Heart right ventricle (tissue), 16 donors: ENCODE data around the gene THSD4. TPM values are rescaled to one million over a fixed set of nuclear protein-coding genes. Genes with fewer than 3 reads are reported as not detected.

ENCODE experiments used
- ATAC-seq, 8 donors: fragments of 200-7000 bp; cut with Tn5 transposase; one replicate each; pipeline ENCODE4 v1.9.1; 2020; ENCODE audit warnings: mild to moderate bottlenecking in 8 of 8, moderate library complexity in 8 of 8, moderate number of reproducible peaks in 1 of 8
- DNase-seq, 2 donors: peaks; one replicate each; pipeline ENCODE4 v3.0.0-alpha.2; 2020
- H3K27ac ChIP-seq, 10 donors: fragments of 200-600 bp; sonication (generic) in 2 of 10; one replicate each; pipeline versions ENCODE4 v1.5.0 to v1.8.0; 2020 to 2022; ENCODE audit warnings: mild to moderate bottlenecking in 3 of 10
- H3K27me3 ChIP-seq, 7 donors: fragments of 200-600 bp; one replicate each; pipeline ENCODE4 v1.8.0; 2021 to 2022; ENCODE audit warnings: mild to moderate bottlenecking in 2 of 7
- H3K36me3 ChIP-seq, 9 donors: fragments of 200-600 bp; sonication (generic) in 1 of 9; one replicate each; pipeline versions ENCODE4 v1.5.0 to v1.8.0; 2020 to 2022; ENCODE audit warnings: mild to moderate bottlenecking in 2 of 9
- H3K4me1 ChIP-seq, 9 donors: fragments of 200-600 bp; sonication (generic) in 1 of 9; one replicate each; pipeline versions ENCODE4 v1.5.0 to v1.8.0; 2020 to 2022; ENCODE audit warnings: mild to moderate bottlenecking in 4 of 9
- H3K4me3 ChIP-seq, 10 donors: fragments of 200-600 bp; sonication (generic) in 2 of 10; one replicate each; pipeline versions ENCODE4 v1.5.0 to v1.8.0; 2020 to 2022; ENCODE audit warnings: mild to moderate bottlenecking in 7 of 10, moderate library complexity in 2 of 10
- H3K9me3 ChIP-seq, 11 donors: fragments of 200-600 bp in 10 of 11; sonication (generic) in 2 of 11; one replicate each; pipeline versions ENCODE4 v1.5.0 to v1.8.0; 2013 to 2022; ENCODE audit warnings: mild to moderate bottlenecking in 2 of 11, control low read depth in 1 of 11, moderate library complexity in 1 of 11
- CTCF ChIP-seq, 9 donors: fragments of 200-600 bp; sonication (generic) in 2 of 9; IDR thresholded peaks; one replicate each; pipeline versions ENCODE4 v1.5.0 to v1.8.0; 2021 to 2022; ENCODE audit warnings: antibody characterized with exemption in 9 of 9, mild to moderate bottlenecking in 5 of 9, moderate library complexity in 1 of 9
- WGBS, 2 donors: extraction: QIAGEN DNeasy Blood & Tissue Kit; methylation state at CpG; one replicate each; pipeline ENCODE4 v1.1.7; 2013; ENCODE audit warnings: inconsistent platforms in 1 of 2; 5-methylcytosine and 5-hydroxymethylcytosine counted together
- intact Hi-C, 10 donors: fragments of 100-400 bp; cut with DNase I; formaldehyde crosslinking; loops; one replicate each; pipeline versions ENCODE4 v1.11.1 to v1.14.2; 2022
- polyA plus RNA-seq, 2 donors: library from polyadenylated mRNA; stranded (reverse); fragments of 200-250 nt; gene quantifications; one replicate each; pipeline ENCODE4 v1.2.3, GENCODE V29; 2013
- total RNA-seq, 10 donors: library from RNA; stranded (reverse); fragmentation: NEBNext Ultra II Directional in 3 of 10; extraction: Animal tissue kit (Norgen Biotek cat#: 25700) in 3 of 10; gene quantifications; one replicate each; pipeline versions ENCODE4 v1.2.1 to v1.2.4, GENCODE V29; 2021 to 2023
- donor health status: Arrhythmogenic right ventricular cardiomyopathy.
- donor health status: ischemic (EF 13 %, LVEDD 7.1; RV severe dilation, severe dysfunction).
- donor health status: healthy with polysubstance abuse.
- donor health status: DM: no; HTN: yes; CAD: no.
- donor health status: DM: no; HTN: no; CAD: no.
- donor health status: ischemic (EF 25% LVEDD 6.9; RV normal size, moderate dysfunction).
- donor health status: ischemic (EF 25% LVEDD 5.7; RV mildly dilated, moderate dysfunction).
- donor health status: healthy.
- donor health status: DM: yes; HTN: yes; CAD: no.
- donor health status: Ischemic cardiomyopathy.
- donor health status: ischemic (EF 35%, LVEDD 5.7; RV mildly dilated, moderate dysfunction).
- donor health status: nonischemic (EF 11% LVEDD 7.7; RV severe dilation, severe dysfunction).
- donor health status: DM: yes; HTN: yes; CAD: no.
- donor health status: PGD.
- donor health status: ischemic (EF 29% LVEDD 5.4; RV normal size, mild dysfunction).
- donor health status: nonischemic (EF 23%, LVEDD 6.1; RV moderate dilation, normal function).

THSD4 gene
- total and polyA plus RNA-seq, 12 donors: 20.8 to 212 (median 139) TPM

GRCh38 chr15:71449956-71450355 is 334.7 kb downstream of the THSD4 start:
- TF ChIP-seq CTCF (IDR thresholded peaks at IDR 0.05): no peak
- no peaks in the 10 kb centered on the region for H3K36me3 ChIP-seq
- H3K27me3 ChIP-seq: no peaks in the 10 kb centered on the region
- no peak overlapping the region for H3K4me3 ChIP-seq
- intact Hi-C loops: loop anchor here (2.0 to 10.0 kb wide), 20 partner anchors 52 to 705 kb away; partner anchors contain the start of genes LRRC49 (in 3 of the 10) and THAP10 (in 3 of the 10)
- H3K9me3 ChIP-seq: no peaks in the 10 kb centered on the region
- ATAC-seq (no peak), DNase-seq (no peak)
- peak overlapping the region in 8 of 10 donors; percentile 13 to 66 (median 50) for H3K27ac ChIP-seq
- H3K4me1 ChIP-seq: peaks cover 0 to 59% (median 24%) of the 10 kb centered on the region in 9 donors
- WGBS, 2 donors: 62 to 66% methylated on average over 5 of the region's 5 CpGs

DNA sequence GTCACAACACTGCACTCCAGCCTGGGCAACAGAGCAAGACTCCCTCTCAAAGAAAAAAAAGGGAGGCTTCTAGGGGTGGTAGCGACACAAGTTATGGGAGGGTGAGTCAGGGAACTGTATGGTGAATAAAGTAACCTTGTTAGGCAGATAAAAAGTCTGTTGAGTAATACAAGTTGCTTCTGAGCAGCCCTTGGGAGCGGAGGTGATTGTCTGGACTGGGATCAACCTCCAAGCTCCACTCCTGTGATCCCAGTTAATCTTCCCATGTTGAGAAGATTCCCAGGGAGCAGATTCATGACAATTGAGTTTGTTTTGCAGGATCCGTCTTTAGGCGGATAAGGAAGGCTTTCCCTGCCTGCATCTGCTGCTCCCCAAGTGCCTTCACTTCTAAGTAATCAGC is 335.9 kb downstream of the THSD4 start:
- H3K4me1 ChIP-seq: peaks cover 0 to 62% (median 27%) of the 10 kb centered on the region in 9 donors
- no peak overlapping the region for H3K4me3 ChIP-seq
- H3K27ac ChIP-seq: peak overlapping the region in 4 of 10 donors; percentile 5 to 52 (median 28)
- DNase-seq: no peak
- no peaks in the 10 kb centered on the region for H3K9me3 ChIP-seq
- H3K27me3 ChIP-seq: no peaks in the 10 kb centered on the region
- ATAC-seq: no peak
- WGBS, 2 donors: 86 to 88% methylated on average over 4 of the region's 4 CpGs
- intact Hi-C loops: loop anchor here in 6 of 10 donors (2.0 to 10.0 kb wide), 6 partner anchors 51 to 281 kb away; no protein-coding TSS in a partner anchor
- TF ChIP-seq CTCF (IDR thresholded peaks at IDR 0.05): no peak
- no peaks in the 10 kb centered on the region for H3K36me3 ChIP-seq

DNA sequence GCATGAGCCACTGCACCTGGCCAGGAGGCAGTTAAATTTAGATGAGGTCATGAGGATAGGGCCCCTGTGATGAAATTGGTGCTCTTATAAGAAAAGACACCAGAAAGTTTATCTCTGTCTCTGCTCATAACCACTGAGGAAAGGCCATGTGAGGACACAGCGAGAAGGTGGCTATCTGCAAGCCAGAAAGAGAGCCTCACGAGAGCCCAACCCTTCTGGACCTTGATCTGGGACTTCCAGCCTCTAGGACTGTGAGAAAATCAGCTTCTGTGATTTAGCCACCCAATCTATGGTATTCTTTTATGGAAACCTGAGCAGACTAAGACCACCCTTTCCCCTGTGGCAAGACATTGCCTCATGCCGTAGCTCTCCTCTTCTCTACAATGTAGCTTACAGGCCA is 337.6 kb downstream of the THSD4 start:
- intact Hi-C loops: loop anchor here in 5 of 10 donors (5.0 to 10.0 kb wide), 5 partner anchors 49 to 279 kb away; no protein-coding TSS in a partner anchor
- 64 to 81% methylated on average over 3 of the region's 3 CpGs for WGBS, 2 donors
- DNase-seq (no peak), ATAC-seq (no peak)
- no peaks in the 10 kb centered on the region for H3K27me3 ChIP-seq
- H3K36me3 ChIP-seq: no peaks in the 10 kb centered on the region
- H3K4me1 ChIP-seq: peaks cover 0 to 62% (median 24%) of the 10 kb centered on the region in 9 donors
- H3K9me3 ChIP-seq: no peaks in the 10 kb centered on the region
- no peak overlapping the region for H3K4me3 ChIP-seq
- peak overlapping the region in 2 of 10 donors; percentile 16 to 23 for H3K27ac ChIP-seq
- no peak for TF ChIP-seq CTCF (IDR thresholded peaks at IDR 0.05)

- DNase-seq (no peak), ATAC-seq (no peak)
- H3K4me3 ChIP-seq: no peak overlapping the region
- no peaks in the 10 kb centered on the region for H3K9me3 ChIP-seq
- no peak for TF ChIP-seq CTCF (IDR thresholded peaks at IDR 0.05)
- 62 to 69% methylated on average over 6 of the region's 6 CpGs for WGBS, 2 donors
- H3K27me3 ChIP-seq: no peaks in the 10 kb centered on the region
- H3K27ac ChIP-seq: peak overlapping the region in 1 of 10 donors; percentile 13
- intact Hi-C loops: loop anchor here in 5 of 10 donors (5.0 to 10.0 kb wide), 5 partner anchors 48 to 278 kb away; no protein-coding TSS in a partner anchor
- no peaks in the 10 kb centered on the region for H3K36me3 ChIP-seq
- H3K4me1 ChIP-seq: peaks cover 5 to 66% (median 19%) of the 10 kb centered on the region in 9 donors
Observed at GRCh38 chr15:71454462-71454996, 339.3 kb downstream of the THSD4 start.
